ENCODE measurements around the gene TRAP1.

Gene TRAP1

DNA sequence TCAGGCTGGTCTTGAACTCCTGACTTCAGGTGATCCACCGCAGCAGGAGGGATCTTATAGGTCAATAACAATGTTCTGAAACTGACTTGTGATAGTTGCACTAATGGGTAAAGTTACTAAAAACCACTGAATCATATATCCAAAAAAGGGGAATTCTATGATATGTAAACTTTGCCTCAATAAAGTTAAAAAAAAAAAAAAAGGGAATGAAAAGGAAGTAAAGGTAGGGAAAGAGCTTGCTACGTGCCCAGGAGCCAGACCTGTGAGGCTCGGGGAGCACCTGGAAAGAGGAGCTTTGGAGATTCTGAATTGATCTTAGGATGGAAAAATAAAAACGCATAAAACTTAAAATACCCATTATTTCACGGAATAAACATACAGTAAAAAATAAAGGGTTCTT is 20.8 kb upstream of the TRAP1 start:
- H3K36me3 ChIP-seq (ENCODE audit: control insufficient read depth in 4 of 4, insufficient read depth in 4 of 4, low read length in 3 of 4), result peaks cover 16 to 85% (median 67%) of the 10 kb centered on the region in 4 experiments
- WGBS (ENCODE audit: insufficient coverage), result 100% methylated on average over 1 of the region's 5 CpGs
- no peak overlapping the region for H3K27ac ChIP-seq (ENCODE audit: insufficient read depth in 1 of 2, low read depth in 1 of 2, low read length in 2 of 2, poor library complexity in 1 of 2, severe bottlenecking in 2 of 2)
- H3K4me3 ChIP-seq (ENCODE audit: control insufficient read depth in 1 of 7, extremely low read depth in 1 of 7, insufficient read depth in 4 of 7, low read depth in 2 of 7, low read length in 6 of 7), result no peak overlapping the region
- no peaks in the 10 kb centered on the region for H3K4me1 ChIP-seq (ENCODE audit: control extremely low read depth in 1 of 4, control insufficient read depth in 4 of 4, insufficient read depth in 4 of 4, low read length in 3 of 4)
- ChIA-PET POLR2A (interaction anchor here (0.6 kb wide), 1 partner anchor 49 kb away, joined by 4 read pairs; no protein-coding TSS in a partner anchor), CTCF (no interaction called here)
- no peaks in the 10 kb centered on the region for H3K9me3 ChIP-seq (ENCODE audit: control extremely low read depth in 1 of 5, control insufficient read depth in 4 of 5, insufficient read depth in 2 of 5, low read depth in 1 of 5, low read length in 4 of 5)
- no peaks in the 10 kb centered on the region for H3K27me3 ChIP-seq (replicated peaks in 2 of 5; ENCODE audit: control insufficient read depth in 4 of 5, insufficient read depth in 5 of 5, low read length in 4 of 5)
- no peak for DNase-seq

DNA sequence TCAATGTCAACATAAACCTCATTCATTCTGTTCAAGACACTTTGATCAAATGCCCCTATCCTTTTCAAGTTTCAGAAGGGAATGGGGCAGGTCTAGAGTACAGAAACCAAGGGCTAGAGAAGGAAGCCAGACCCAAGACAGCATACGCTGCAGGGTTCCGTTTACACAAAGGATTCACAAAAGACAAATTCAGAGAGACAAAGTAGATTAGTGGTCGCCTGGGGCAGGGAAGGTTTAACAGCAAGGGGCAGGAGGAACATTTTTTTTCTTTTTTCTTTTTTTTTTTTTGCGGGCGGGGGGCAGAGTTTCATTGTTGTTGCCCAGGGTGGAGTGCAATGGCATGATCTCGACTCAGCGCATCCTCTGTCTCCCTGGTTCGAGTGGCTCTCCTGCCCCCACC is 19.9 kb upstream of the TRAP1 start:
- no peaks in the 10 kb centered on the region for H3K9me3 ChIP-seq (ENCODE audit: control extremely low read depth in 1 of 5, control insufficient read depth in 4 of 5, insufficient read depth in 2 of 5, low read depth in 1 of 5, low read length in 4 of 5)
- H3K27me3 ChIP-seq (replicated peaks in 2 of 5; ENCODE audit: control insufficient read depth in 4 of 5, insufficient read depth in 5 of 5, low read length in 4 of 5), result no peaks in the 10 kb centered on the region
- H3K27ac ChIP-seq (ENCODE audit: insufficient read depth in 1 of 2, low read depth in 1 of 2, low read length in 2 of 2, poor library complexity in 1 of 2, severe bottlenecking in 2 of 2), result no peak overlapping the region
- H3K4me1 ChIP-seq (ENCODE audit: control extremely low read depth in 1 of 4, control insufficient read depth in 4 of 4, insufficient read depth in 4 of 4, low read length in 3 of 4), result no peaks in the 10 kb centered on the region
- ChIA-PET POLR2A (no interaction called here), CTCF (no interaction called here)
- H3K4me3 ChIP-seq (ENCODE audit: control insufficient read depth in 1 of 7, extremely low read depth in 1 of 7, insufficient read depth in 4 of 7, low read depth in 2 of 7, low read length in 6 of 7), result no peak overlapping the region
- H3K36me3 ChIP-seq (ENCODE audit: control insufficient read depth in 4 of 4, insufficient read depth in 4 of 4, low read length in 3 of 4), result peaks cover 16 to 81% (median 62%) of the 10 kb centered on the region in 4 experiments
- DNase-seq, result no peak
- WGBS (ENCODE audit: insufficient coverage), result 100% methylated on average over 6 of the region's 8 CpGs

DNA sequence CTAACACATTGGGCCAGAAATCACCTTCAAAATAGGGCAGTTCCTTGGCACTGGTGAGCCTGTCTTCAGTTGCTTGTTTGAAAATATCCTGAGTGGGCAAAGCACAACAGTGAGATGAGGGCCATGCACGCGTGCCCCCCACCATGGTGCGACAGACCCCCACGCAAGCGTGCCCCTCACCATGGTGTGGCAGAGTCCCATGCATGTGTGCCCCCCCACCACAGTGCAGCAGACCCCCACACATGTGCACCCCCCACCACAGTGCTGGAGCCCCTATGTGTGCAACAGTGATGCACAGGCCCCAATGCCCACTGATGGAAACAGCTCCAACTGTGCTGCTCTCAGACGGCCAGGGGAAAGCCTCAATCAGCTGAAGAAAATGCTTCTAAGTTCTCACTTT is 18.8 kb upstream of the TRAP1 start:
- no peaks in the 10 kb centered on the region for H3K9me3 ChIP-seq (ENCODE audit: control extremely low read depth in 1 of 5, control insufficient read depth in 4 of 5, insufficient read depth in 2 of 5, low read depth in 1 of 5, low read length in 4 of 5)
- no peak overlapping the region for H3K4me3 ChIP-seq (ENCODE audit: control insufficient read depth in 1 of 7, extremely low read depth in 1 of 7, insufficient read depth in 4 of 7, low read depth in 2 of 7, low read length in 6 of 7)
- ChIA-PET CTCF (interaction anchor here (1.0 kb wide), 1 partner anchor 45 kb away, joined by 4 read pairs; no protein-coding TSS in a partner anchor), POLR2A (no interaction called here)
- DNase-seq, result no peak
- H3K4me1 ChIP-seq (ENCODE audit: control extremely low read depth in 1 of 4, control insufficient read depth in 4 of 4, insufficient read depth in 4 of 4, low read length in 3 of 4), result no peaks in the 10 kb centered on the region
- H3K36me3 ChIP-seq (ENCODE audit: control insufficient read depth in 4 of 4, insufficient read depth in 4 of 4, low read length in 3 of 4), result peaks cover 14 to 82% (median 63%) of the 10 kb centered on the region in 4 experiments
- 100% methylated on average over 1 of the region's 6 CpGs for WGBS (ENCODE audit: insufficient coverage)
- H3K27ac ChIP-seq (ENCODE audit: insufficient read depth in 1 of 2, low read depth in 1 of 2, low read length in 2 of 2, poor library complexity in 1 of 2, severe bottlenecking in 2 of 2), result no peak overlapping the region
- H3K27me3 ChIP-seq (replicated peaks in 2 of 5; ENCODE audit: control insufficient read depth in 4 of 5, insufficient read depth in 5 of 5, low read length in 4 of 5), result no peaks in the 10 kb centered on the region

DNA sequence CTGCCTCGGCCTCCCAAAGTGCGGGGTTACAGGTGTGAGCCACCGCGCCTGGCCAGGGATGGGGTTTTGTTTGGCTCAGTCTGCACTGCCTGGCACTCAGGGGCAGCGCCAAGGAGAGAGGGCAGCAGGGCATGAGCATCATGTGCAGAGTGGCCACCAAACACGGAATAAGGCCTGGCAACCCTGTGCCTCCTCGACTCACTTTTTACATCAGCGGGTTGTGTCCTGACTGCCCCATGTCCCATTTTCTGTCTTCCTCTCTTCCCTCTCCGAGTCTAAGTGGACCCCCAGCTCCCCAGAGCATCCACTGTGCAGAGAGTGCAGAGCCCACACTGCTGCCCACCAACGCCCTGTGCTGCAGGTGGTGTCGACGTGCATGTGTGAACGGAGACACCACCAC is 18.2 kb upstream of the TRAP1 start:
- Histone ChIP-seq H3K4me1 (ENCODE audit: control extremely low read depth in 1 of 4, control insufficient read depth in 4 of 4, insufficient read depth in 4 of 4, low read length in 3 of 4) (no peaks in the 10 kb centered on the region), H3K27me3 (replicated peaks in 2 of 5; ENCODE audit: control insufficient read depth in 4 of 5, insufficient read depth in 5 of 5, low read length in 4 of 5) (no peaks in the 10 kb centered on the region), H3K9me3 (ENCODE audit: control extremely low read depth in 1 of 5, control insufficient read depth in 4 of 5, insufficient read depth in 2 of 5, low read depth in 1 of 5, low read length in 4 of 5) (no peaks in the 10 kb centered on the region), H3K36me3 (ENCODE audit: control insufficient read depth in 4 of 4, insufficient read depth in 4 of 4, low read length in 3 of 4) (peaks cover 17 to 82% (median 63%) of the 10 kb centered on the region in 4 experiments), H3K27ac (ENCODE audit: insufficient read depth in 1 of 2, low read depth in 1 of 2, low read length in 2 of 2, poor library complexity in 1 of 2, severe bottlenecking in 2 of 2) (no peak overlapping the region), H3K4me3 (ENCODE audit: control insufficient read depth in 1 of 7, extremely low read depth in 1 of 7, insufficient read depth in 4 of 7, low read depth in 2 of 7, low read length in 6 of 7) (no peak overlapping the region)
- no peak for DNase-seq
- POLR2A ChIA-PET, result no interaction called here
- over 99% methylated on average over 12 of the region's 13 CpGs for WGBS (ENCODE audit: insufficient coverage)
- CTCF ChIA-PET, result no interaction called here

DNA sequence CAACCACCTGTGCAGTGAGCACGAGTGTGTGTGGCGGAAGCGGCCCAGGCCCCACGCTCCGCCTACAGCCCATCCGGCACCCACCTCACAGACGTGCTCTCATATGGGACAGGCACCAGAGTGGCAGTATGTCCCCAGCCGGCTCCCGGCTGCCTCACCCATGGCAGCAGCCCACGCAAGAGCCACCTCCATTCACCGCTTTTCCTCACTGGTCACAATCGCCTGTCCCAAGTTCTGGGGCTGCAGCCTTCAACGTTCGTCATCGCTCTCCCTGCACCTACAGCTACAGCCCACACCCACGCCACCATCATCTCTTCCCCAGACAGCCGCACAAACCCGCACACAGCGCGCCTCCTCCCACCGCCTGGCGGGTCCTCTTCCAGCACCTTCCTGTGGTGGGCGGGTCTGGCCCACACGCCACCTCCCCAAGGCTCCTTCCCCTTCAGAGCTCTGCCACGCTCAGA is 17.5 kb upstream of the TRAP1 start:
- Histone ChIP-seq H3K27me3 (replicated peaks in 2 of 5; ENCODE audit: control insufficient read depth in 4 of 5, insufficient read depth in 5 of 5, low read length in 4 of 5) (no peaks in the 10 kb centered on the region), H3K4me3 (ENCODE audit: control insufficient read depth in 1 of 7, extremely low read depth in 1 of 7, insufficient read depth in 4 of 7, low read depth in 2 of 7, low read length in 6 of 7) (no peak overlapping the region), H3K36me3 (ENCODE audit: control insufficient read depth in 4 of 4, insufficient read depth in 4 of 4, low read length in 3 of 4) (peaks cover 15 to 82% (median 65%) of the 10 kb centered on the region in 4 experiments), H3K9me3 (ENCODE audit: control extremely low read depth in 1 of 5, control insufficient read depth in 4 of 5, insufficient read depth in 2 of 5, low read depth in 1 of 5, low read length in 4 of 5) (no peaks in the 10 kb centered on the region), H3K4me1 (ENCODE audit: control extremely low read depth in 1 of 4, control insufficient read depth in 4 of 4, insufficient read depth in 4 of 4, low read length in 3 of 4) (no peaks in the 10 kb centered on the region), H3K27ac (ENCODE audit: insufficient read depth in 1 of 2, low read depth in 1 of 2, low read length in 2 of 2, poor library complexity in 1 of 2, severe bottlenecking in 2 of 2) (no peak overlapping the region)
- CTCF ChIA-PET, result no interaction called here
- POLR2A ChIA-PET, result no interaction called here
- 97% methylated on average over 23 of the region's 25 CpGs for WGBS (ENCODE audit: insufficient coverage)
- no peak for DNase-seq

DNA sequence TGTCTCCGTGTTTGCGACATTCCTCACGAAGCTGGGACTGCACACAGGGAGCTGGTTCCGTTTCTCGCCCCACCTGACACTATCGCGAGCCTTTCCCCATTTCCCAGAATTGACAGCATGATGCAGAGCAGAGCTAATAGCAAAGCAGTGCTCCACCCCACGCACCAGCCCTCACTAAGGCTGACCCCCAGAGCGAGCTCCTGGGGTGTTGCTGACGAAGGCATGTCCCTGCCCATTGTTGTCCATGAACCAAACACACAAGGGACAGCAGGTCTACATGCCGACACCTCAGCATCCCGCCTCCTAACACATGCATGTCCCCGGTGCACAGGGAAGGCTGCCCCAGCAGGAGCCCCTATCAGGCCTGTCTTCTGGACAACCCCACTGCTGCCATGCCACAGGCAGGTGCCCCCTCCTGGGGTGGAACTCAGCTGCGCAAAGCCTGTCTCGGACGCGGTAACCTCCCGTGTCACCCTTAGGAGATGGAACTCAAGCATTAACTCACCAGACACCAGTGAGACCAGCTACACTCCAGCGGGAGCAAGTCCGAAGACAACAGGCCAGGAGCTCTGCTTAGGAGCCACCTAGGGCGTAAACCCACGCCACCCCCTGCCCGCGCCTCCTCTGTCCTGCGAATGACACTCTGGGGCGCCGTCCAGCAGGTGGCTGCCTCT is 16.9 kb upstream of the TRAP1 start:
- Histone ChIP-seq H3K27me3 (replicated peaks in 2 of 5; ENCODE audit: control insufficient read depth in 4 of 5, insufficient read depth in 5 of 5, low read length in 4 of 5) (no peaks in the 10 kb centered on the region), H3K27ac (ENCODE audit: insufficient read depth in 1 of 2, low read depth in 1 of 2, low read length in 2 of 2, poor library complexity in 1 of 2, severe bottlenecking in 2 of 2) (no peak overlapping the region), H3K4me1 (ENCODE audit: control extremely low read depth in 1 of 4, control insufficient read depth in 4 of 4, insufficient read depth in 4 of 4, low read length in 3 of 4) (no peaks in the 10 kb centered on the region), H3K9me3 (ENCODE audit: control extremely low read depth in 1 of 5, control insufficient read depth in 4 of 5, insufficient read depth in 2 of 5, low read depth in 1 of 5, low read length in 4 of 5) (no peaks in the 10 kb centered on the region), H3K4me3 (ENCODE audit: control insufficient read depth in 1 of 7, extremely low read depth in 1 of 7, insufficient read depth in 4 of 7, low read depth in 2 of 7, low read length in 6 of 7) (no peak overlapping the region), H3K36me3 (ENCODE audit: control insufficient read depth in 4 of 4, insufficient read depth in 4 of 4, low read length in 3 of 4) (peaks cover 15 to 82% (median 64%) of the 10 kb centered on the region in 4 experiments)
- ChIA-PET POLR2A (no interaction called here), CTCF (no interaction called here)
- DNase-seq, result no peak
- 98% methylated on average over 26 of the region's 27 CpGs for WGBS (ENCODE audit: insufficient coverage)

DNA sequence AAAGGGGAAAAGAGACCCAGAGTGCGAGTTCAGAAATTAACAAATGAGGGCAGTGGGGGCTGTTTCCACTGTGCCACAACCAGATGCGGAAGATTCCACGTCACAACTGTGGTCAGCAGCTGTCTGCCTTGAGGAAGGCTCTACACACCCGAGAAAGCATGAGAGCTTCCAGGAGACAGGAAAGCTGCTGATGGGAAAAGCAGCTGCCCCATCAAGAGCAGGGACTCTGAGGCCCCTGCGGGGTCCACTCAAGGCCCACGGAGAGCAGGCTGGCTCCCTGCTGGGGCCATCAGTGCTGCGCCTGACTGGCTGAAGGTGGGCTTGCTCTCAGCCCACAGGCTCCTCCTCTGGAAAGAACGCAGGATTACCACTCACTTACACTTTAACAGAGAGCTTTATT is 14.8 kb upstream of the TRAP1 start:
- Histone ChIP-seq H3K27ac (ENCODE audit: insufficient read depth in 1 of 2, low read depth in 1 of 2, low read length in 2 of 2, poor library complexity in 1 of 2, severe bottlenecking in 2 of 2) (no peak overlapping the region), H3K9me3 (ENCODE audit: control extremely low read depth in 1 of 5, control insufficient read depth in 4 of 5, insufficient read depth in 2 of 5, low read depth in 1 of 5, low read length in 4 of 5) (no peaks in the 10 kb centered on the region), H3K4me1 (ENCODE audit: control extremely low read depth in 1 of 4, control insufficient read depth in 4 of 4, insufficient read depth in 4 of 4, low read length in 3 of 4) (no peaks in the 10 kb centered on the region), H3K4me3 (ENCODE audit: control insufficient read depth in 1 of 7, extremely low read depth in 1 of 7, insufficient read depth in 4 of 7, low read depth in 2 of 7, low read length in 6 of 7) (no peak overlapping the region), H3K27me3 (replicated peaks in 2 of 5; ENCODE audit: control insufficient read depth in 4 of 5, insufficient read depth in 5 of 5, low read length in 4 of 5) (no peaks in the 10 kb centered on the region), H3K36me3 (ENCODE audit: control insufficient read depth in 4 of 4, insufficient read depth in 4 of 4, low read length in 3 of 4) (peaks cover 14 to 87% (median 65%) of the 10 kb centered on the region in 4 experiments)
- 88% methylated on average over 8 of the region's 8 CpGs for WGBS (ENCODE audit: insufficient coverage)
- no peak for DNase-seq
- ChIA-PET CTCF (no interaction called here), POLR2A (interaction anchor here (0.6 kb wide), 1 partner anchor 285 kb away, joined by 3 read pairs; no protein-coding TSS in a partner anchor)
